ENCODE measurements around the gene LRRC28.

Gene LRRC28

GRCh38 chr15:99407716-99408115, 156.4 kb downstream of the LRRC28 start:
- H3K27me3 ChIP-seq (ENCODE audit: control insufficient read depth, insufficient read depth, low read length): no peaks in the 10 kb centered on the region
- H3K4me1 ChIP-seq (ENCODE audit: control insufficient read depth, insufficient read depth, low read length): peaks cover 15% of the 10 kb centered on the region
- no peaks in the 10 kb centered on the region for H3K9me3 ChIP-seq (ENCODE audit: control insufficient read depth, low read length)
- no peak overlapping the region for H3K4me3 ChIP-seq (ENCODE audit: low read length)
- H3K36me3 ChIP-seq (ENCODE audit: control insufficient read depth, insufficient read depth, low read length): no peaks in the 10 kb centered on the region
- no peak overlapping the region for H3K9ac ChIP-seq (ENCODE audit: low read length)

GRCh38 chr15:99408236-99409096, 157.2 kb downstream of the LRRC28 start:
- H3K4me3 ChIP-seq (ENCODE audit: low read length): no peak overlapping the region
- H3K36me3 ChIP-seq (ENCODE audit: control insufficient read depth, insufficient read depth, low read length): no peaks in the 10 kb centered on the region
- no peaks in the 10 kb centered on the region for H3K9me3 ChIP-seq (ENCODE audit: control insufficient read depth, low read length)
- no peaks in the 10 kb centered on the region for H3K27me3 ChIP-seq (ENCODE audit: control insufficient read depth, insufficient read depth, low read length)
- H3K9ac ChIP-seq (ENCODE audit: low read length): no peak overlapping the region
- peaks cover 15% of the 10 kb centered on the region for H3K4me1 ChIP-seq (ENCODE audit: control insufficient read depth, insufficient read depth, low read length)

DNA sequence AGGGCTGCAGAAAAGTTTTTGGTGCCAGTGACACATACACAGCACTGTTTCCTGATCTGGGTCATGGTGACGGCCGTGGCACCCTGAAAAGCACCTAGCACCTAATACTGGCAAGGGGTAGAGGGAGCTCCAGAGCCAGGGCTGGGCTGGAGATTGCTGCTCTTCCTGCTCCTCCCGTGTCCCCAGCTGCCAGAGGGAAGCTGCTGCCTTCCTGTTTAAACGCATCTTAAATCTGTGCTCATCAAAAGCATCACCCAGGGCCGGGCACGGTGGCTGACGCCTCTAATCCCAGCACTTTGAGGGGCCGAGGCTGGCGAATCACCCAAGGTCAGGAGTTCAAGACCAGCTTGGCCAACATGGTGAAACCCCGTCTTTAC, 157.8 kb downstream of the LRRC28 start:
- no peak overlapping the region for H3K9ac ChIP-seq (ENCODE audit: low read length)
- no peaks in the 10 kb centered on the region for H3K9me3 ChIP-seq (ENCODE audit: control insufficient read depth, low read length)
- H3K4me3 ChIP-seq (ENCODE audit: low read length): no peak overlapping the region
- H3K4me1 ChIP-seq (ENCODE audit: control insufficient read depth, insufficient read depth, low read length): peaks cover 15% of the 10 kb centered on the region
- no peaks in the 10 kb centered on the region for H3K27me3 ChIP-seq (ENCODE audit: control insufficient read depth, insufficient read depth, low read length)
- H3K36me3 ChIP-seq (ENCODE audit: control insufficient read depth, insufficient read depth, low read length): no peaks in the 10 kb centered on the region

GRCh38 chr15:99409560-99409959, 158.3 kb downstream of the LRRC28 start:
- H3K27me3 ChIP-seq (ENCODE audit: control insufficient read depth, insufficient read depth, low read length): no peaks in the 10 kb centered on the region
- no peaks in the 10 kb centered on the region for H3K9me3 ChIP-seq (ENCODE audit: control insufficient read depth, low read length)
- peaks cover 15% of the 10 kb centered on the region for H3K4me1 ChIP-seq (ENCODE audit: control insufficient read depth, insufficient read depth, low read length)
- no peak overlapping the region for H3K9ac ChIP-seq (ENCODE audit: low read length)
- H3K4me3 ChIP-seq (ENCODE audit: low read length): no peak overlapping the region
- no peaks in the 10 kb centered on the region for H3K36me3 ChIP-seq (ENCODE audit: control insufficient read depth, insufficient read depth, low read length)

- no peaks in the 10 kb centered on the region for H3K36me3 ChIP-seq (ENCODE audit: control insufficient read depth, insufficient read depth, low read length)
- H3K9ac ChIP-seq (ENCODE audit: low read length): no peak overlapping the region
- peaks cover 15% of the 10 kb centered on the region for H3K4me1 ChIP-seq (ENCODE audit: control insufficient read depth, insufficient read depth, low read length)
- H3K9me3 ChIP-seq (ENCODE audit: control insufficient read depth, low read length): no peaks in the 10 kb centered on the region
- no peaks in the 10 kb centered on the region for H3K27me3 ChIP-seq (ENCODE audit: control insufficient read depth, insufficient read depth, low read length)
- H3K4me3 ChIP-seq (ENCODE audit: low read length): no peak overlapping the region
Measured at GRCh38 chr15:99410477-99410876, 159.2 kb downstream of the LRRC28 start.

GRCh38 chr15:99411234-99411633, 160.0 kb downstream of the LRRC28 start:
- peaks cover 15% of the 10 kb centered on the region for H3K4me1 ChIP-seq (ENCODE audit: control insufficient read depth, insufficient read depth, low read length)
- H3K27me3 ChIP-seq (ENCODE audit: control insufficient read depth, insufficient read depth, low read length): no peaks in the 10 kb centered on the region
- no peak overlapping the region for H3K9ac ChIP-seq (ENCODE audit: low read length)
- no peak overlapping the region for H3K4me3 ChIP-seq (ENCODE audit: low read length)
- no peaks in the 10 kb centered on the region for H3K9me3 ChIP-seq (ENCODE audit: control insufficient read depth, low read length)
- no peaks in the 10 kb centered on the region for H3K36me3 ChIP-seq (ENCODE audit: control insufficient read depth, insufficient read depth, low read length)

DNA sequence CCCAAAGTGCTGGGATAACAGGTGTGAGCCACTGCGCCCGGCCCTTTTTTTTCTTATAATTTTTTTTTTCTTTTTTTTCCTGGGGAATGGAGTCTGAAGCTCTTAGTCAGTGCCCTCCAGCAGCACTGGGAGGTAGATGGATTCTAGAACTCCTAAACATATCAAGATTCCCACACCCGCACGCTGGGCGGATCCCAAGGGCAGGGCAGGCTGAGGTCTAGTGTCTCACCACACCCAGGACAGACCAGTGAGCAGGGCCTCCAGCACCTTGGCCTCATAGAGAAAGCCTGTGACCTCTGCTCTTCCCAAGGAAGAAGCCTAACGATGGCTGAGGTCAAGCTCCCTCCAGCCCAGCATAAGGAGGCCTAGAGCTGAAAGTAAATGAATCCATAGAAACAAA, 160.8 kb downstream of the LRRC28 start:
- Histone ChIP-seq H3K27me3 (ENCODE audit: control insufficient read depth, insufficient read depth, low read length) (no peaks in the 10 kb centered on the region), H3K9ac (ENCODE audit: low read length) (no peak overlapping the region), H3K4me1 (ENCODE audit: control insufficient read depth, insufficient read depth, low read length) (peaks cover 15% of the 10 kb centered on the region), H3K4me3 (ENCODE audit: low read length) (no peak overlapping the region), H3K36me3 (ENCODE audit: control insufficient read depth, insufficient read depth, low read length) (no peaks in the 10 kb centered on the region), H3K9me3 (ENCODE audit: control insufficient read depth, low read length) (no peaks in the 10 kb centered on the region)

DNA sequence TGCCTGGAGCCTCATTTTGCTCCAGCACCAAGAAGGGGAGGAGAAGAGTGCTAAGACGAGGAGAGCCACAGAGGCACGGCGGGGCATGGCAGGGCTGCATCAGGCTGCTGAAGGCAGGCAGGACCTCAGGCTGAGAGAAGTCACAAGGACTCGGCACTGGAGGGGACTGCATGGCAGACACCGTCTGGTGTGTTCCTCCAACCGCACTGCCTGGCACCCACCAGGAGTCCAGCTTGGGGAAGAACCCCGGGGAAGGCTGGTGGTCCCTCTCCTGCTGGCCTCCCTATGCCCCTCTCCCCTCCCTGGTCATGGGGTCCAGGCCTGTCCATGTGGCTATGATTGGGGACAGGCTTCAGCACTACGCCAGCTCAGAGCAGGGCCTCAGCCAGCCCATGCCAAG, 161.3 kb downstream of the LRRC28 start:
- H3K4me3 ChIP-seq (ENCODE audit: low read length): no peak overlapping the region
- H3K9me3 ChIP-seq (ENCODE audit: control insufficient read depth, low read length): no peaks in the 10 kb centered on the region
- no peak overlapping the region for H3K9ac ChIP-seq (ENCODE audit: low read length)
- H3K27me3 ChIP-seq (ENCODE audit: control insufficient read depth, insufficient read depth, low read length): no peaks in the 10 kb centered on the region
- peaks cover 15% of the 10 kb centered on the region for H3K4me1 ChIP-seq (ENCODE audit: control insufficient read depth, insufficient read depth, low read length)
- no peaks in the 10 kb centered on the region for H3K36me3 ChIP-seq (ENCODE audit: control insufficient read depth, insufficient read depth, low read length)

DNA sequence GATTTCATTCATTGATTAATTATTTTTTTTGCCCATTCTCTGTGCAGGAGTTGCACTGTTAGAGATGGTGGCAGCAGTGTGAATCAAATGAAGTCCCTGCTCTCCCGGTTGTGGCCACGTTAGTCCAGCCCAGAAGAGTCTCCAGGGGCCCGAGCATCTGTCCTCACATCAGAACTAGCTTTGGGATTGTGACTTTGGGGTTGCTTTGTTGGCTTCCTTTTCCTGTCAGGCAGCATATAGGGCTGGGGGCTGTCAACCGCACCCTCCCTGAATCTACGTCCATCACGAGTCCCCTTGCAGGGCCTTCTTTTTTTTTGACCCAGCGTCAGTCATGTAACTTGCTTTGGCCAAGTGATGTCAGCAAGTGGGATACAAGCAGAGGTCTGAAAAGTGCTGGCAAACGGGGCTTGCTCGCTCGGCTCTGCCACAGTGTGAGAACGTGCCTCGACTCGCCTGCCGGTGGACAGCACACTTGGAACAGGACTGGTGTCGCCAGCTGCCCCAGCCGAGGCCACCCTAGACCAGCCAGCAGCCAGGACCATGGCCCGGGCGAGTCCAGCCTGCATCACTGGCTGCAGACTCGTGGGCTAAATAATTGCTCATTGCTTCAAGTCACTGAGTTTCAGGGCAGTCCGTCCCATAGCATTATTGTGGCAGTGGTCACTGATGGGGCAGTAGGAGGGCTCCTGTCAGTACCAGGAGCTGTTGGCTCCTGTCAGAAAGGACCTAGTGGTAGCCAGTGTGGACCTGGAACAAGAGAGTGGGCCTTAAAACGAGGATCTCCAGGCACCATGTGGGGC, 162.9 kb downstream of the LRRC28 start:
- H3K9ac ChIP-seq (ENCODE audit: low read length): no peak overlapping the region
- no peaks in the 10 kb centered on the region for H3K36me3 ChIP-seq (ENCODE audit: control insufficient read depth, insufficient read depth, low read length)
- H3K9me3 ChIP-seq (ENCODE audit: control insufficient read depth, low read length): no peaks in the 10 kb centered on the region
- H3K27me3 ChIP-seq (ENCODE audit: control insufficient read depth, insufficient read depth, low read length): no peaks in the 10 kb centered on the region
- H3K4me3 ChIP-seq (ENCODE audit: low read length): no peak overlapping the region
- H3K4me1 ChIP-seq (ENCODE audit: control insufficient read depth, insufficient read depth, low read length): peaks cover under 1% of the 10 kb centered on the region

DNA sequence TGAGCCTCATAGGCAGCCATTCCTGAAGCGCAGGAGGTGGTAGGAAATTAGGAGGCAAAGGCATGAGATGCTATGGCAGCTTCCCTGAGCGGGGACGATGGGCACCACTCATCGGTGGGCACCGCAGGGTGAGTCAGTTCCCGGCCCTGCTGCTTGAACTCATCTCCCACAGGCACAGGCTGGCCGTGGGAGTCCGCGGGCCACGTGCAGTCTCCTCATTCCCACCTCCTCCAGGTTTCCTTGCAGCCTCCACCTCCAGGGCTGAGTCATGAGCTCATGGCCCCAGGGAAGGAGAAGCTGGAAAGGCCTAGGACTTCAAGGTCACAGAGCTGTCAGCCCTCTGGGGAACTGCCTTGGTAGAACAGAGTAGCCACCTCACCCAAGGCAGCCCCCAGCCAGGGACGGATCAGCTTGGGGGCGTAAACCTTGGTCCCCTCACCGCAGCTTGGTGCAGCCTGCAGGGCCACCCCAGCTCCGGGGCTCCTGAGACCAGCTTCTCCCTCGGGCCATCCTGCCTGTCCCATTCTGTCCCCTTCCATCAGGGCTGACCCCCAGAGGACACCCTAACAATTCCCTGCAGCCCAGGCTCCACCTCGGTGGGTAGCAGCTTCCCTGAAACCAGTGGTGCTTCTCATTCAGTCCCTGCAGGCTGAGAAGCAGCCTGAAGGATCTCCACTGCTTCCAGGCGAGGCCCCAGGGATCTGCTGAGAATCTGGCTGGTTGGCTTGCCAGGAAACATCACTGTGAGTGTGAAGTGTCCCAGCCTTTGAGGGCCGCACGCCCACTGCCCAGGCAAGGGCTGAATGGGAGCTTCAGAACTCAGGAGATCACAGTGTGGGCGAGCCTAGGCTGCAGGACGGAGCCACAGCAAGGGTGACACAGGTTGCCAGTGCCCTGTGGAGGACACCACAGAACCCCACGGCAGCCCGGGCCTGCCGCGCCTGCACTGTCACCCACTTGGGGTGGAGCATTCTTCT, 163.8 kb downstream of the LRRC28 start:
- no peak overlapping the region for H3K4me3 ChIP-seq (ENCODE audit: low read length)
- no peaks in the 10 kb centered on the region for H3K4me1 ChIP-seq (ENCODE audit: control insufficient read depth, insufficient read depth, low read length)
- H3K9ac ChIP-seq (ENCODE audit: low read length): no peak overlapping the region
- H3K27me3 ChIP-seq (ENCODE audit: control insufficient read depth, insufficient read depth, low read length): no peaks in the 10 kb centered on the region
- no peaks in the 10 kb centered on the region for H3K36me3 ChIP-seq (ENCODE audit: control insufficient read depth, insufficient read depth, low read length)
- H3K9me3 ChIP-seq (ENCODE audit: control insufficient read depth, low read length): no peaks in the 10 kb centered on the region

DNA sequence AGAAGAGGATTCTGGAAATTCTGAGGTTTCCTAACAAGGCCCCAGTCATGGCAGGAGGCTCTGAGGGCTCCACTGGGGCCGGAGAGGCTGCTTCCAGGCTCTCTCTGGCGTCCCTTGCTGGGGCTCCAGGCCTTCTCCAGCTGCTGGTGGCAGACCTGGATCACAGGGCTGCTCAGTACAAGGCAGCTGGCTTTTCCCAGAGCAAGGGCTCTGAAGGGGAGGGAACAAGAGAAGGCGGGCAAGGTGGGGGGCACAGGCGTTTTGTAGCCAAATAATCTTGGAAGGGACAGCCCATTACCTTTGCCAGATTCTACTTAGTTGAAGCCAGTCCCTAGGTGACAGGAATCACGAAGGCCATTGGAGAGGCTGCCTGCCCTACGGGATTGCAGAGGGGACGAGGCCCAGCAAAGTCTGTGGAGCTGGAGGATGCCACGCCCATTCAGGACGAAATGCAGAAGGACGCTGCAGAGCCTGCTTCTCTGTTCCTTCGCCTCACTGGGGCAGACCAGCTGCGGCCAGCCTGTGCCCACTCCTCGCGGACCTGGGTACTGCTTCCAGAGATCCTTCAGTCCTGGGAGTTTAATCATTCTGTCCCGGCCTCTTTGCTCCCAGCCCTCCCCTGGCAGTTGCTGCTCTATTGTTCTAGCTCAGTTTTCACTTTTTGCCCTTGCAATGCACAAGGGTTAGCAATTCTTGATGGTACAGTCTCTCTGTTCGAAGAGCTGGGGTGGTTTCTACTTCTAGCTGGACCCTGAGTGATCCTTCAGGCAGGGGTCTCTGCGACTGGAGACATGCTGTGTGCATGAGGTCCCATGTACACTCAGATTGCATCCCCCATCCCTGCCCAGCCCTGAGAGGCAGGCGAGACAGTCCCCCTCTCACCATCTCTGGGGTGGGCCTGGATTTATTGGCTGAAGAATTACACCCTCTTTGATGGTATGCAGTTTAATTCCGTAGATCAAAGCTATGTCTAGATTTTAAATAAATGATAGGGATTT, 165.2 kb downstream of the LRRC28 start:
- no peaks in the 10 kb centered on the region for H3K27me3 ChIP-seq (ENCODE audit: control insufficient read depth, insufficient read depth, low read length)
- H3K4me1 ChIP-seq (ENCODE audit: control insufficient read depth, insufficient read depth, low read length): no peaks in the 10 kb centered on the region
- H3K36me3 ChIP-seq (ENCODE audit: control insufficient read depth, insufficient read depth, low read length): no peaks in the 10 kb centered on the region
- no peak overlapping the region for H3K9ac ChIP-seq (ENCODE audit: low read length)
- H3K4me3 ChIP-seq (ENCODE audit: low read length): no peak overlapping the region
- no peaks in the 10 kb centered on the region for H3K9me3 ChIP-seq (ENCODE audit: control insufficient read depth, low read length)
